PFSK-1 (cell line): ENCODE measurements around the gene ODC1.

Source experiments
- POLR2AphosphoS5 ChIP-seq: IDR thresholded peaks from 2 replicates; pipeline ENCODE4 v1.6.1; 2012; ENCODE audit warnings: low read depth, mild to moderate bottlenecking, control low read depth, low read length, moderate library complexity
- REST ChIP-seq, 2 experiments: IDR thresholded peaks; 2 replicates each; pipeline versions ENCODE4 v1.6.1 to v1.8.0; 2011 to 2012; ENCODE audit warnings: low read depth in 2 of 2, low read length in 2 of 2, control low read depth in 1 of 2, inconsistent platforms in 1 of 2, mild to moderate bottlenecking in 1 of 2, moderate library complexity in 1 of 2; ENCODE audit not compliant: insufficient read depth in 1 of 2
- SIN3A ChIP-seq: IDR thresholded peaks from 2 replicates; pipeline ENCODE4 v1.6.1; 2012; ENCODE audit warnings: mild to moderate bottlenecking, low read length, moderate library complexity, borderline replicate concordance; ENCODE audit not compliant: insufficient read depth

GRCh38 chr2:10495311-10495987 is 47.3 kb upstream of the ODC1 start:
- TF ChIP-seq REST (IDR thresholded peaks at IDR 0.05; ENCODE audit: insufficient read depth in 1 of 2, low read depth in 2 of 2, low read length in 2 of 2) (no peak), POLR2AphosphoS5 (no peak), SIN3A (no peak)
